ENCODE results near the gene NCBP3.
A peak's percentile ranks its signal among the peaks of the same experiment; 100 is the strongest.

The NCBP3 gene

GRCh38 chr17:3777366-3778120, 68.5 kb downstream of the NCBP3 start:
- Histone ChIP-seq H3K9me3 (replicated peaks in 1 of 2; ENCODE audit: control insufficient read depth in 2 of 2, insufficient read depth in 1 of 2, low read depth in 1 of 2, low read length in 2 of 2) (no peaks in the 10 kb centered on the region), H4K8ac (ENCODE audit: low read depth, low read length) (no peak overlapping the region), H3K27me3 (ENCODE audit: control insufficient read depth in 3 of 3, insufficient read depth in 3 of 3, low read depth in 1 of 3, low read length in 3 of 3) (peaks cover 0 to 4% (median 0%) of the 10 kb centered on the region in 3 experiments), H3K4ac (ENCODE audit: low read length) (no peak overlapping the region), H2AFZ (ENCODE audit: low read length) (peak overlapping the region; percentile 59), H3K14ac (ENCODE audit: low read length) (no peak overlapping the region), H3K18ac (ENCODE audit: low read length) (peak overlapping the region; percentile 52), H2BK120ac (ENCODE audit: low read depth, low read length) (no peak overlapping the region), H2AK5ac (ENCODE audit: low read depth, low read length) (no peak overlapping the region), H3K79me1 (ENCODE audit: low read depth, low read length) (peaks cover 2% of the 10 kb centered on the region), H3K36me3 (replicated peaks in 1 of 2; ENCODE audit: control insufficient read depth in 2 of 2, insufficient read depth in 2 of 2, low read length in 2 of 2) (no peaks in the 10 kb centered on the region), H2BK5ac (ENCODE audit: low read length) (no peak overlapping the region), H2BK12ac (ENCODE audit: low read length) (no peak overlapping the region), H4K91ac (ENCODE audit: low read depth, low read length, poor library complexity) (no peak overlapping the region), H3K4me2 (ENCODE audit: insufficient read depth, low read length, poor library complexity, severe bottlenecking) (no peak overlapping the region), H2BK15ac (ENCODE audit: low read length) (no peak overlapping the region), H3K9ac (ENCODE audit: low read depth, low read length, poor library complexity) (no peak overlapping the region), H3K27ac (replicated peaks; ENCODE audit: low read length) (no peak overlapping the region), H3K4me3 (ENCODE audit: low read length in 2 of 2) (no peak overlapping the region), H3K23ac (ENCODE audit: low read depth, low read length, poor library complexity) (no peak overlapping the region), H3K4me1 (ENCODE audit: control insufficient read depth in 2 of 2, insufficient read depth in 1 of 2, low read depth in 1 of 2, low read length in 2 of 2) (no peaks in the 10 kb centered on the region)
- no CpG with 5 or more reads among the region's 20 CpGs for WGBS, 2 donors (ENCODE audit: extremely low coverage in 2 of 2, insufficient read length in 2 of 2, insufficient replicate concordance in 1 of 2)
- DNase-seq (ENCODE audit: low spot score) = no peak

DNA sequence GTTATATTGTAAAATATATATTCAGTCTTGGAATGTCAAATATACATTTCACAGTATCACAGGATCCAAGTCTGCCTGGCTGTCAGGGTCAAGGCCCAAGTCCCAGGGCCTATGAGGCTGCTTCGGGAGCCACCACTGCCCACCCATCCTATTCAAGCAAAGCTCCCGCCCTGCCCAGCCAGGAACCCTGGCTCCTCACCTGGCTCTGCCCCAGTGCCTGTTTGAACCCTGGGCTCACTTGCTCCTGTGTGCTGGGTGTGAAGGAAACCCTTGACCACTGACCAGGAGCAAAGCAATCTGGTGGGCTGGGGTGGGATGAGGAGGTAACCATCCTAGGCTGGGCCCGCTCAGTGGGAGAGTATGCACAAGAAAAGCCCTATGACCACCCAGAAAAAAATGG, 72.1 kb downstream of the NCBP3 start:
- H2BK120ac ChIP-seq (ENCODE audit: low read depth, low read length) = no peak overlapping the region
- H3K9me3 ChIP-seq (replicated peaks in 1 of 2; ENCODE audit: control insufficient read depth in 2 of 2, insufficient read depth in 1 of 2, low read depth in 1 of 2, low read length in 2 of 2) = no peaks in the 10 kb centered on the region
- DNase-seq (ENCODE audit: low spot score) = no peak
- no peak overlapping the region for H2BK5ac ChIP-seq (ENCODE audit: low read length)
- H4K91ac ChIP-seq (ENCODE audit: low read depth, low read length, poor library complexity) = no peak overlapping the region
- no peak overlapping the region for H2AK5ac ChIP-seq (ENCODE audit: low read depth, low read length)
- peak overlapping the region; percentile 21 for H3K14ac ChIP-seq (ENCODE audit: low read length)
- H3K27ac ChIP-seq (replicated peaks; ENCODE audit: low read length) = no peak overlapping the region
- WGBS, 2 donors (ENCODE audit: extremely low coverage in 2 of 2, insufficient read length in 2 of 2, insufficient replicate concordance in 1 of 2) = no CpG with 5 or more reads among the region's 3 CpGs
- H4K8ac ChIP-seq (ENCODE audit: low read depth, low read length) = no peak overlapping the region
- H3K23ac ChIP-seq (ENCODE audit: low read depth, low read length, poor library complexity) = no peak overlapping the region
- H3K18ac ChIP-seq (ENCODE audit: low read length) = peak overlapping the region; percentile 17
- H2BK12ac ChIP-seq (ENCODE audit: low read length) = no peak overlapping the region
- peaks cover 1 to 10% of the 10 kb centered on the region in 2 donors for H3K4me1 ChIP-seq (ENCODE audit: control insufficient read depth in 2 of 2, insufficient read depth in 1 of 2, low read depth in 1 of 2, low read length in 2 of 2)
- no peaks in the 10 kb centered on the region for H3K36me3 ChIP-seq (replicated peaks in 1 of 2; ENCODE audit: control insufficient read depth in 2 of 2, insufficient read depth in 2 of 2, low read length in 2 of 2)
- peaks cover 0 to 4% (median 0%) of the 10 kb centered on the region in 3 experiments for H3K27me3 ChIP-seq (ENCODE audit: control insufficient read depth in 3 of 3, insufficient read depth in 3 of 3, low read depth in 1 of 3, low read length in 3 of 3)
- H3K4me3 ChIP-seq (ENCODE audit: low read length in 2 of 2) = no peak overlapping the region
- no peak overlapping the region for H2BK15ac ChIP-seq (ENCODE audit: low read length)
- no peak overlapping the region for H3K9ac ChIP-seq (ENCODE audit: low read depth, low read length, poor library complexity)
- H3K4ac ChIP-seq (ENCODE audit: low read length) = no peak overlapping the region
- peaks cover 2% of the 10 kb centered on the region for H3K79me1 ChIP-seq (ENCODE audit: low read depth, low read length)
- no peak overlapping the region for H3K4me2 ChIP-seq (ENCODE audit: insufficient read depth, low read length, poor library complexity, severe bottlenecking)
- no peak overlapping the region for H2AFZ ChIP-seq (ENCODE audit: low read length)

DNA sequence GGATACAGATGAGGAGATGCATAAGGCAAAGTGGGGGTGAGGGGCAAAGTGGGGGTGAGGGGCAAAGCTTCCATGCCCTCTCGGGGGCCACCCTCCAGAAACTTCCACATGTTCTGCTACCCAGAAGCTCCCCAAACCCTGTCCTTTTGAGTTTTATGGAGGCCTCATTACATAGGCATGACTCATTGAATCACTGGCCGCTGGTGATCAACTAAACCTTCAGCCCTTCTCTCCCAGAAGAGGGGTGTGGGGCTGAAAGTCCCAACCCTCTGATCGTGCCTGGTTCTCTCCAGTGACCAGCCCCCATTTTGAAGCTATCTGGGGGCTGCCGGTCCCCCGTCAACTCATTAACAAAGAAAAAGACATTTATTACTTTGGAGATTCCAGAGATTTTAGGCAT, 72.5 kb downstream of the NCBP3 start:
- no peak overlapping the region for H4K8ac ChIP-seq (ENCODE audit: low read depth, low read length)
- H3K36me3 ChIP-seq (replicated peaks in 1 of 2; ENCODE audit: control insufficient read depth in 2 of 2, insufficient read depth in 2 of 2, low read length in 2 of 2) = no peaks in the 10 kb centered on the region
- H3K4me2 ChIP-seq (ENCODE audit: insufficient read depth, low read length, poor library complexity, severe bottlenecking) = no peak overlapping the region
- peaks cover 2% of the 10 kb centered on the region for H3K79me1 ChIP-seq (ENCODE audit: low read depth, low read length)
- H3K18ac ChIP-seq (ENCODE audit: low read length) = no peak overlapping the region
- peaks cover 1 to 10% of the 10 kb centered on the region in 2 donors for H3K4me1 ChIP-seq (ENCODE audit: control insufficient read depth in 2 of 2, insufficient read depth in 1 of 2, low read depth in 1 of 2, low read length in 2 of 2)
- H3K14ac ChIP-seq (ENCODE audit: low read length) = no peak overlapping the region
- H3K27ac ChIP-seq (replicated peaks; ENCODE audit: low read length) = no peak overlapping the region
- H4K91ac ChIP-seq (ENCODE audit: low read depth, low read length, poor library complexity) = no peak overlapping the region
- no peak overlapping the region for H2BK12ac ChIP-seq (ENCODE audit: low read length)
- no peak overlapping the region for H3K4ac ChIP-seq (ENCODE audit: low read length)
- H2AFZ ChIP-seq (ENCODE audit: low read length) = no peak overlapping the region
- H2BK120ac ChIP-seq (ENCODE audit: low read depth, low read length) = no peak overlapping the region
- no peak overlapping the region for H3K23ac ChIP-seq (ENCODE audit: low read depth, low read length, poor library complexity)
- H2BK5ac ChIP-seq (ENCODE audit: low read length) = no peak overlapping the region
- peaks cover 0 to 5% (median 0%) of the 10 kb centered on the region in 3 experiments for H3K27me3 ChIP-seq (ENCODE audit: control insufficient read depth in 3 of 3, insufficient read depth in 3 of 3, low read depth in 1 of 3, low read length in 3 of 3)
- no peak for DNase-seq (ENCODE audit: low spot score)
- no peak overlapping the region for H3K4me3 ChIP-seq (ENCODE audit: low read length in 2 of 2)
- WGBS, 2 donors (ENCODE audit: extremely low coverage in 2 of 2, insufficient read length in 2 of 2, insufficient replicate concordance in 1 of 2) = no CpG with 5 or more reads among the region's 5 CpGs
- no peak overlapping the region for H3K9ac ChIP-seq (ENCODE audit: low read depth, low read length, poor library complexity)
- H3K9me3 ChIP-seq (replicated peaks in 1 of 2; ENCODE audit: control insufficient read depth in 2 of 2, insufficient read depth in 1 of 2, low read depth in 1 of 2, low read length in 2 of 2) = no peaks in the 10 kb centered on the region
- H2BK15ac ChIP-seq (ENCODE audit: low read length) = no peak overlapping the region
- no peak overlapping the region for H2AK5ac ChIP-seq (ENCODE audit: low read depth, low read length)

DNA sequence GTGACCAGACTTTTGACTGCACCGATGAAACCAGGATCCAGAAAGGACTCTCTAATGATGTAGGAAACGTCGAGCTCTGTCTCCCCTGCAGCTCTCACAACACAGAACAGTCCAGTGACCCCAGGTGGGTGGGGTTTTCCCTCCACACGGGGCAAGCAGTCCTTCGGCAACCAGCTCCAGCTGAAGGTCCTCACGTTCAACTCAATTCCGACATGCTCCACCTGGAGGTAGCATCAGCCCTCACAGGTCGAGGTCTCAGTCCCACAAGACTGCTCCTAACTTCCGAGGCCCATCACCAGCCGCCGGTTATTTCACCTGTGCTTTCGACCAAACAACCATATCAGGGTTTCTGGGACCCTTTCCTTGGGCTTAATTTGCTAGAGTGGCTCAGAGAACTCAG, 73.3 kb downstream of the NCBP3 start:
- no peak overlapping the region for H2BK120ac ChIP-seq (ENCODE audit: low read depth, low read length)
- no peak overlapping the region for H3K14ac ChIP-seq (ENCODE audit: low read length)
- H3K4me3 ChIP-seq (ENCODE audit: low read length in 2 of 2) = no peak overlapping the region
- no peak overlapping the region for H2BK5ac ChIP-seq (ENCODE audit: low read length)
- H3K36me3 ChIP-seq (replicated peaks in 1 of 2; ENCODE audit: control insufficient read depth in 2 of 2, insufficient read depth in 2 of 2, low read length in 2 of 2) = no peaks in the 10 kb centered on the region
- no peak overlapping the region for H2AFZ ChIP-seq (ENCODE audit: low read length)
- peaks cover 2% of the 10 kb centered on the region for H3K79me1 ChIP-seq (ENCODE audit: low read depth, low read length)
- no peak overlapping the region for H3K4ac ChIP-seq (ENCODE audit: low read length)
- no peak overlapping the region for H4K91ac ChIP-seq (ENCODE audit: low read depth, low read length, poor library complexity)
- WGBS, 2 donors (ENCODE audit: extremely low coverage in 2 of 2, insufficient read length in 2 of 2, insufficient replicate concordance in 1 of 2) = no CpG with 5 or more reads among the region's 12 CpGs
- no peak overlapping the region for H3K18ac ChIP-seq (ENCODE audit: low read length)
- no peak overlapping the region for H3K9ac ChIP-seq (ENCODE audit: low read depth, low read length, poor library complexity)
- no peak overlapping the region for H3K23ac ChIP-seq (ENCODE audit: low read depth, low read length, poor library complexity)
- no peak overlapping the region for H2AK5ac ChIP-seq (ENCODE audit: low read depth, low read length)
- peaks cover 1 to 10% of the 10 kb centered on the region in 2 donors for H3K4me1 ChIP-seq (ENCODE audit: control insufficient read depth in 2 of 2, insufficient read depth in 1 of 2, low read depth in 1 of 2, low read length in 2 of 2)
- H3K9me3 ChIP-seq (replicated peaks in 1 of 2; ENCODE audit: control insufficient read depth in 2 of 2, insufficient read depth in 1 of 2, low read depth in 1 of 2, low read length in 2 of 2) = no peaks in the 10 kb centered on the region
- peaks cover 0 to 6% (median 0%) of the 10 kb centered on the region in 3 experiments for H3K27me3 ChIP-seq (ENCODE audit: control insufficient read depth in 3 of 3, insufficient read depth in 3 of 3, low read depth in 1 of 3, low read length in 3 of 3)
- H2BK15ac ChIP-seq (ENCODE audit: low read length) = no peak overlapping the region
- no peak for DNase-seq (ENCODE audit: low spot score)
- H2BK12ac ChIP-seq (ENCODE audit: low read length) = no peak overlapping the region
- H3K27ac ChIP-seq (replicated peaks; ENCODE audit: low read length) = no peak overlapping the region
- no peak overlapping the region for H4K8ac ChIP-seq (ENCODE audit: low read depth, low read length)
- no peak overlapping the region for H3K4me2 ChIP-seq (ENCODE audit: insufficient read depth, low read length, poor library complexity, severe bottlenecking)
